Measurements from ENCODE around the gene MICAL3. TPM values are rescaled to one million over a fixed set of nuclear protein-coding genes. Genes with fewer than 3 reads are reported as not detected.

The MICAL3 gene
- polyA plus RNA-seq, 3 donors: 0.23 to 0.84 TPM; not detected in 1

GRCh38 chr22:17792299-17792698 lies 232.1 kb downstream of the MICAL3 start:
- TF ChIP-seq CTCF (IDR thresholded peaks at IDR 0.05): no peak
- Mint-ChIP-seq H3K27ac (no peak overlapping the region), H3K27me3 (ENCODE audit: low read depth in 3 of 3) (peaks cover 0 to 3% (median 1%) of the 10 kb centered on the region in 3 donors), H3K4me1 (peaks cover 2% of the 10 kb centered on the region), H3K36me3 (no peaks in the 10 kb centered on the region), H3K9me3 (no peaks in the 10 kb centered on the region), H3K4me3 (no peak overlapping the region)
- H3K9ac ChIP-seq (ENCODE audit: insufficient read depth, low read length, poor library complexity, severe bottlenecking): no peak overlapping the region
- no peaks in the 10 kb centered on the region for H3K4me1 ChIP-seq (ENCODE audit: control insufficient read depth in 1 of 2, insufficient read depth in 2 of 2, low read length in 2 of 2)
- H3K27ac ChIP-seq (ENCODE audit: low read depth in 1 of 2, low read length in 2 of 2): no peak overlapping the region
- 87% methylated on average over 5 of the region's 5 CpGs for WGBS (ENCODE audit: insufficient coverage)
- intact Hi-C loops (cut with micrococcal nuclease): no loop called here
- H3K27me3 ChIP-seq (ENCODE audit: control insufficient read depth in 2 of 2, insufficient read depth in 2 of 2, low read length in 2 of 2): no peaks in the 10 kb centered on the region
- no peaks in the 10 kb centered on the region for H3K36me3 ChIP-seq (replicated peaks in 1 of 2; ENCODE audit: control insufficient read depth in 1 of 2, insufficient read depth in 2 of 2, low read length in 2 of 2)
- H3K4me2 ChIP-seq (replicated peaks; ENCODE audit: extremely low read depth, low read length, poor library complexity, severe bottlenecking): no peak overlapping the region
- H3K9me3 ChIP-seq (replicated peaks in 1 of 2; ENCODE audit: control insufficient read depth in 1 of 2, insufficient read depth in 1 of 2, low read length in 2 of 2): no peaks in the 10 kb centered on the region
- H3K79me2 ChIP-seq (ENCODE audit: insufficient read depth, low read length): no peaks in the 10 kb centered on the region
- H2AFZ ChIP-seq (ENCODE audit: insufficient read depth, low read depth, low read length, poor library complexity, severe bottlenecking): no peak overlapping the region
- no peaks in the 10 kb centered on the region for H4K20me1 ChIP-seq (ENCODE audit: insufficient read depth, low read length)
- no peak for DNase-seq
- no peak overlapping the region for H3K4me3 ChIP-seq (replicated peaks in 1 of 3; ENCODE audit: low read depth in 2 of 3, low read length in 3 of 3)

GRCh38 chr22:17791196-17791595 lies 233.2 kb downstream of the MICAL3 start:
- Histone ChIP-seq H3K27me3 (ENCODE audit: control insufficient read depth in 2 of 2, insufficient read depth in 2 of 2, low read length in 2 of 2) (no peaks in the 10 kb centered on the region), H3K79me2 (ENCODE audit: insufficient read depth, low read length) (no peaks in the 10 kb centered on the region), H2AFZ (ENCODE audit: insufficient read depth, low read depth, low read length, poor library complexity, severe bottlenecking) (no peak overlapping the region), H3K4me3 (replicated peaks in 1 of 3; ENCODE audit: low read depth in 2 of 3, low read length in 3 of 3) (no peak overlapping the region), H4K20me1 (ENCODE audit: insufficient read depth, low read length) (no peaks in the 10 kb centered on the region), H3K27ac (ENCODE audit: low read depth in 1 of 2, low read length in 2 of 2) (no peak overlapping the region), H3K36me3 (replicated peaks in 1 of 2; ENCODE audit: control insufficient read depth in 1 of 2, insufficient read depth in 2 of 2, low read length in 2 of 2) (no peaks in the 10 kb centered on the region), H3K4me1 (ENCODE audit: control insufficient read depth in 1 of 2, insufficient read depth in 2 of 2, low read length in 2 of 2) (peaks cover 0 to 10% of the 10 kb centered on the region in 2 donors), H3K9ac (ENCODE audit: insufficient read depth, low read length, poor library complexity, severe bottlenecking) (no peak overlapping the region), H3K4me2 (replicated peaks; ENCODE audit: extremely low read depth, low read length, poor library complexity, severe bottlenecking) (no peak overlapping the region), H3K9me3 (replicated peaks in 1 of 2; ENCODE audit: control insufficient read depth in 1 of 2, insufficient read depth in 1 of 2, low read length in 2 of 2) (no peaks in the 10 kb centered on the region)
- H3K9me3 Mint-ChIP-seq: no peaks in the 10 kb centered on the region
- WGBS (ENCODE audit: insufficient coverage): 97% methylated on average over 21 of the region's 21 CpGs
- H3K4me1 Mint-ChIP-seq: peaks cover 8% of the 10 kb centered on the region
- H3K4me3 Mint-ChIP-seq: no peak overlapping the region
- TF ChIP-seq CTCF (IDR thresholded peaks at IDR 0.05): no peak
- H3K36me3 Mint-ChIP-seq: no peaks in the 10 kb centered on the region
- no peak overlapping the region for H3K27ac Mint-ChIP-seq
- intact Hi-C loops (cut with micrococcal nuclease): no loop called here
- no peak for DNase-seq
- H3K27me3 Mint-ChIP-seq (ENCODE audit: low read depth in 3 of 3): peaks cover 0 to 3% (median 0%) of the 10 kb centered on the region in 3 donors

Data from CD14-positive monocyte (primary cell).